GM12878 (cell line): Measurements from ENCODE around the gene SELENOV. TPM values are rescaled to one million over a fixed set of nuclear protein-coding genes. Genes with fewer than 3 reads are reported as not detected.

Experiments
- CHD1 ChIP-seq: IDR thresholded peaks from 2 replicates; pipeline ENCODE4 v1.6.1; 2012; ENCODE audit warnings: low read depth, low read length, improper control_type of control experiment
- E2F8 ChIP-seq: fragments of 450-650 bp; IDR thresholded peaks from 2 replicates; pipeline ENCODE4 v1.6.1; 2018; ENCODE audit warnings: mild to moderate bottlenecking, low read depth, moderate library complexity; ENCODE audit not compliant: partially characterized antibody
- HDAC2 ChIP-seq: fragments of 200-600 bp; sonication (generic); IDR thresholded peaks from 2 replicates; pipeline ENCODE4 v1.6.1; 2017
- IRF4 ChIP-seq: IDR thresholded peaks from 2 replicates; pipeline ENCODE4 v1.6.1; 2011; ENCODE audit warnings: low read depth, low read length
- KDM1A ChIP-seq: fragments of 200-600 bp; sonication (generic); IDR thresholded peaks from 2 replicates; pipeline ENCODE4 v1.6.1; 2016; ENCODE audit warnings: borderline replicate concordance
- MEF2A ChIP-seq: IDR thresholded peaks from 2 replicates; pipeline ENCODE4 v1.6.1; 2011; ENCODE audit warnings: low read depth, mild to moderate bottlenecking, low read length, moderate library complexity; ENCODE audit not compliant: insufficient read depth
- MTA3 ChIP-seq: IDR thresholded peaks from 2 replicates; pipeline ENCODE4 v1.6.1; 2012; ENCODE audit warnings: low read length, inconsistent platforms, borderline replicate concordance
- MYC ChIP-seq: IDR thresholded peaks from 2 replicates; pipeline ENCODE4 v1.6.1; 2011; ENCODE audit warnings: mild to moderate bottlenecking, low read length, moderate library complexity, inconsistent platforms; ENCODE audit not compliant: insufficient read depth, insufficient replicate concordance, insufficient read length, severe bottlenecking
- NFYA ChIP-seq: IDR thresholded peaks from 2 replicates; pipeline ENCODE4 v1.6.1; 2011; ENCODE audit warnings: low read depth, mild to moderate bottlenecking, low read length, improper control_type of control experiment, borderline replicate concordance
- NR2F1 ChIP-seq: fragments of 450-650 bp; conservative IDR thresholded peaks from 2 replicates; pipeline ENCODE4 v1.6.1; 2017; ENCODE audit warnings: mild to moderate bottlenecking
- POLR2A ChIP-seq: IDR thresholded peaks from 2 replicates; pipeline ENCODE4 v1.6.1; 2011; ENCODE audit warnings: low read depth, mild to moderate bottlenecking, low read length
- RCOR1 ChIP-seq: conservative IDR thresholded peaks from 2 replicates; pipeline ENCODE4 v1.6.1; 2012; ENCODE audit warnings: low read depth, low read length, improper control_type of control experiment
- RFX5 ChIP-seq: IDR thresholded peaks from 2 replicates; pipeline ENCODE4 v1.6.1; 2011; ENCODE audit warnings: low read depth, low read length, improper control_type of control experiment
- SIX5 ChIP-seq: IDR thresholded peaks from 2 replicates; pipeline ENCODE4 v1.6.1; 2011; ENCODE audit warnings: mild to moderate bottlenecking, low read depth, low read length, moderate library complexity; ENCODE audit not compliant: severe bottlenecking
- SMC3 ChIP-seq: IDR thresholded peaks from 2 replicates; pipeline ENCODE4 v1.6.1; 2011; ENCODE audit warnings: low read length, improper control_type of control experiment, borderline replicate concordance
- TCF3 ChIP-seq: IDR thresholded peaks from 2 replicates; pipeline ENCODE4 v1.6.1; 2012; ENCODE audit warnings: low read depth, mild to moderate bottlenecking, low read length, borderline replicate concordance; ENCODE audit not compliant: insufficient read depth
- TCF7 ChIP-seq: IDR thresholded peaks from 2 replicates; pipeline ENCODE4 v1.6.1; 2014; ENCODE audit warnings: antibody characterized with exemption, borderline replicate concordance
- ZNF207 ChIP-seq: fragments of 450-650 bp; IDR thresholded peaks from 2 replicates; pipeline ENCODE4 v1.6.1; 2014; ENCODE audit warnings: antibody characterized with exemption, mild to moderate bottlenecking, borderline replicate concordance
- ZSCAN29 ChIP-seq: fragments of 450-650 bp; IDR thresholded peaks from 2 replicates; pipeline ENCODE4 v1.6.1; 2017; ENCODE audit warnings: mild to moderate bottlenecking, moderate library complexity
- polyA plus RNA-seq, 11 experiments: library from polyadenylated mRNA; depleted of rRNA in 4 of 11; unstranded in 6 of 11; stranded (reverse) in 5 of 11; fragments of >200 nt; fragmentation: Nextera tagmentation in 4 of 11; fragmentation: Illumina TruSeq in 1 of 11; extraction: Ambion mirVana in 4 of 11; extraction: Trizol in 1 of 11; gene quantifications; 1 replicate in 1 of 11; 2 replicates in 10 of 11; pipeline versions ENCODE4 v1.2.1 to v1.2.3, GENCODE V29; 2011 to 2016; ENCODE audit warnings: inconsistent platforms in 2 of 11, missing spikeins in 2 of 11, low read depth in 1 of 11
- total RNA-seq, 4 experiments: library from RNA; depleted of rRNA in 3 of 4; stranded (reverse); fragments of >200 nt in 3 of 4; fragmentation: Illumina TruSeq in 1 of 4; extraction: Trizol in 1 of 4; gene quantifications; 2 replicates each; pipeline versions ENCODE4 v1.2.1 to v1.2.3, GENCODE V29; 2013 to 2021
- TF ChIP-seq, protein P1 (sequence below): IDR thresholded peaks from 2 replicates; pipeline ENCODE4 v1.6.1; 2012; ENCODE audit warnings: low read depth, low read length, improper control_type of control experiment
- TF ChIP-seq, protein P2 (sequence below): IDR thresholded peaks from 2 replicates; pipeline ENCODE4 v1.6.1; 2011; ENCODE audit warnings: borderline replicate concordance, low read depth, mild to moderate bottlenecking, moderate library complexity, low read length; ENCODE audit not compliant: insufficient read depth, poor library complexity, severe bottlenecking
- TF ChIP-seq, protein P3 (sequence below): fragments of 450-650 bp; formaldehyde crosslinking; IDR thresholded peaks from 2 replicates; pipeline ENCODE4 v1.4.0; 2022; ENCODE audit warnings: mild to moderate bottlenecking, moderate library complexity

The SELENOV gene
- total and polyA plus RNA-seq, 10 of the 15 experiments (the other 5 are each of a cell fraction or from before 2014, with no cell fraction given): not detected

GRCh38 chr19:39480337-39481228 lies 34.4 kb upstream of the SELENOV start, which contains the start of gene TIMM50 (continued):
- no peak for TF ChIP-seq KDM1A
- no peak for TF ChIP-seq RFX5
- TF ChIP-seq, protein P1, sequence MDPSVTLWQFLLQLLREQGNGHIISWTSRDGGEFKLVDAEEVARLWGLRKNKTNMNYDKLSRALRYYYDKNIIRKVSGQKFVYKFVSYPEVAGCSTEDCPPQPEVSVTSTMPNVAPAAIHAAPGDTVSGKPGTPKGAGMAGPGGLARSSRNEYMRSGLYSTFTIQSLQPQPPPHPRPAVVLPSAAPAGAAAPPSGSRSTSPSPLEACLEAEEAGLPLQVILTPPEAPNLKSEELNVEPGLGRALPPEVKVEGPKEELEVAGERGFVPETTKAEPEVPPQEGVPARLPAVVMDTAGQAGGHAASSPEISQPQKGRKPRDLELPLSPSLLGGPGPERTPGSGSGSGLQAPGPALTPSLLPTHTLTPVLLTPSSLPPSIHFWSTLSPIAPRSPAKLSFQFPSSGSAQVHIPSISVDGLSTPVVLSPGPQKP: no peak
- no peak for TF ChIP-seq SMC3
- no peak for TF ChIP-seq CHD1
- TF ChIP-seq SIX5: peak; percentile 17
- no peak for TF ChIP-seq MYC
- TF ChIP-seq, protein P2, sequence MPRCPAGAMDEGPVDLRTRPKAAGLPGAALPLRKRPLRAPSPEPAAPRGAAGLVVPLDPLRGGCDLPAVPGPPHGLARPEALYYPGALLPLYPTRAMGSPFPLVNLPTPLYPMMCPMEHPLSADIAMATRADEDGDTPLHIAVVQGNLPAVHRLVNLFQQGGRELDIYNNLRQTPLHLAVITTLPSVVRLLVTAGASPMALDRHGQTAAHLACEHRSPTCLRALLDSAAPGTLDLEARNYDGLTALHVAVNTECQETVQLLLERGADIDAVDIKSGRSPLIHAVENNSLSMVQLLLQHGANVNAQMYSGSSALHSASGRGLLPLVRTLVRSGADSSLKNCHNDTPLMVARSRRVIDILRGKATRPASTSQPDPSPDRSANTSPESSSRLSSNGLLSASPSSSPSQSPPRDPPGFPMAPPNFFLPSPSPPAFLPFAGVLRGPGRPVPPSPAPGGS: peak; percentile 60
- peak; percentile 95 for TF ChIP-seq POLR2A
- no peak for TF ChIP-seq NFYA
- peak; percentile 82 for TF ChIP-seq NR2F1
- TF ChIP-seq MTA3: no peak
- no peak for TF ChIP-seq RCOR1
- TF ChIP-seq IRF4: 0 out of 2 replicates have a peak, but pooled peaks have one; percentile 8
- TF ChIP-seq ZSCAN29: no peak
- TF ChIP-seq HDAC2: no peak
- TF ChIP-seq TCF7: no peak
- TF ChIP-seq MEF2A: 0 out of 2 replicates have a peak, but pooled peaks have one; percentile 45
- no peak for TF ChIP-seq TCF3
- TF ChIP-seq, protein P3, sequence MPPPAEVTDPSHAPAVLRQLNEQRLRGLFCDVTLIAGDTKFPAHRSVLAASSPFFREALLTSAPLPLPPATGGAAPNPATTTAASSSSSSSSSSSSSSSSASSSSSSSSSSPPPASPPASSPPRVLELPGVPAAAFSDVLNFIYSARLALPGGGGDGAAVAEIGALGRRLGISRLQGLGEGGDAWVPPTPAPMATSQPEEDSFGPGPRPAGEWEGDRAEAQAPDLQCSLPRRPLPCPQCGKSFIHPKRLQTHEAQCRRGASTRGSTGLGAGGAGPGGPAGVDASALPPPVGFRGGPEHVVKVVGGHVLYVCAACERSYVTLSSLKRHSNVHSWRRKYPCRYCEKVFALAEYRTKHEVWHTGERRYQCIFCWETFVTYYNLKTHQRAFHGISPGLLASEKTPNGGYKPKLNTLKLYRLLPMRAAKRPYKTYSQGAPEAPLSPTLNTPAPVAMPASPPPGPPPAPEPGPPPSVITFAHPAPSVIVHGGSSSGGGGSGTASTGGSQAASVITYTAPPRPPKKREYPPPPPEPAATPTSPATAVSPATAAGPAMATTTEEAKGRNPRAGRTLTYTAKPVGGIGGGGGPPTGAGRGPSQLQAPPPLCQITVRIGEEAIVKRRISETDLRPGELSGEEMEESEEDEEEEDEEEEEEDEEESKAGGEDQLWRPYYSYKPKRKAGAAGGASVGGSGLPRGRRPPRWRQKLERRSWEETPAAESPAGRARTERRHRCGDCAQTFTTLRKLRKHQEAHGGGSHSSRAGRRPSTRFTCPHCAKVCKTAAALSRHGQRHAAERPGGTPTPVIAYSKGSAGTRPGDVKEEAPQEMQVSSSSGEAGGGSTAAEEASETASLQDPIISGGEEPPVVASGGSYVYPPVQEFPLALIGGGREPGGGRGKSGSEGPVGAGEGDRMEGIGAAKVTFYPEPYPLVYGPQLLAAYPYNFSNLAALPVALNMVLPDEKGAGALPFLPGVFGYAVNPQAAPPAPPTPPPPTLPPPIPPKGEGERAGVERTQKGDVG (CRISPR knock-in tag): no peak
- TF ChIP-seq ZNF207: peak; percentile 60
- no peak for TF ChIP-seq E2F8
